ENCODE measurements around the gene ZBTB21. TPM values are rescaled to one million over a fixed set of nuclear protein-coding genes. Genes with fewer than 3 reads are reported as not detected.

Gene ZBTB21
- total and polyA plus RNA-seq, 2 experiments from 2014 or later = 10.0 to 11.0 TPM

GRCh38 chr21:42026082-42026435 is 15.9 kb upstream of the ZBTB21 start:
- Mint-ChIP-seq H3K36me3 (ENCODE audit: low read depth) (no peaks in the 10 kb centered on the region), H3K4me3 (no peak overlapping the region), H3K4me1 (peaks cover 13% of the 10 kb centered on the region), H3K27me3 (ENCODE audit: insufficient read depth, low read depth, poor library complexity) (peaks cover 18% of the 10 kb centered on the region), H3K27ac (no peak overlapping the region), H3K9me3 (no peaks in the 10 kb centered on the region)
- H3K9me2 ChIP-seq (ENCODE audit: insufficient read depth) = no peaks in the 10 kb centered on the region
- H3K4me1 ChIP-seq (ENCODE audit: insufficient read depth) = peaks cover 8% of the 10 kb centered on the region; the same call in 1 of the 2 replicates
- DNase-seq (ENCODE audit: low spot score) = no peak
- H3K4me2 ChIP-seq = no peak overlapping the region
- H3K27me3 ChIP-seq (ENCODE audit: insufficient read depth) = no peaks in the 10 kb centered on the region
- no peaks in the 10 kb centered on the region for H4K20me1 ChIP-seq (replicated peaks; ENCODE audit: insufficient read depth)
- no peaks in the 10 kb centered on the region for H3K79me2 ChIP-seq (replicated peaks; ENCODE audit: insufficient read depth)
- no peak for ATAC-seq
- no peaks in the 10 kb centered on the region for H3F3A ChIP-seq (replicated peaks; ENCODE audit: low read depth)
- TF ChIP-seq, protein P1, sequence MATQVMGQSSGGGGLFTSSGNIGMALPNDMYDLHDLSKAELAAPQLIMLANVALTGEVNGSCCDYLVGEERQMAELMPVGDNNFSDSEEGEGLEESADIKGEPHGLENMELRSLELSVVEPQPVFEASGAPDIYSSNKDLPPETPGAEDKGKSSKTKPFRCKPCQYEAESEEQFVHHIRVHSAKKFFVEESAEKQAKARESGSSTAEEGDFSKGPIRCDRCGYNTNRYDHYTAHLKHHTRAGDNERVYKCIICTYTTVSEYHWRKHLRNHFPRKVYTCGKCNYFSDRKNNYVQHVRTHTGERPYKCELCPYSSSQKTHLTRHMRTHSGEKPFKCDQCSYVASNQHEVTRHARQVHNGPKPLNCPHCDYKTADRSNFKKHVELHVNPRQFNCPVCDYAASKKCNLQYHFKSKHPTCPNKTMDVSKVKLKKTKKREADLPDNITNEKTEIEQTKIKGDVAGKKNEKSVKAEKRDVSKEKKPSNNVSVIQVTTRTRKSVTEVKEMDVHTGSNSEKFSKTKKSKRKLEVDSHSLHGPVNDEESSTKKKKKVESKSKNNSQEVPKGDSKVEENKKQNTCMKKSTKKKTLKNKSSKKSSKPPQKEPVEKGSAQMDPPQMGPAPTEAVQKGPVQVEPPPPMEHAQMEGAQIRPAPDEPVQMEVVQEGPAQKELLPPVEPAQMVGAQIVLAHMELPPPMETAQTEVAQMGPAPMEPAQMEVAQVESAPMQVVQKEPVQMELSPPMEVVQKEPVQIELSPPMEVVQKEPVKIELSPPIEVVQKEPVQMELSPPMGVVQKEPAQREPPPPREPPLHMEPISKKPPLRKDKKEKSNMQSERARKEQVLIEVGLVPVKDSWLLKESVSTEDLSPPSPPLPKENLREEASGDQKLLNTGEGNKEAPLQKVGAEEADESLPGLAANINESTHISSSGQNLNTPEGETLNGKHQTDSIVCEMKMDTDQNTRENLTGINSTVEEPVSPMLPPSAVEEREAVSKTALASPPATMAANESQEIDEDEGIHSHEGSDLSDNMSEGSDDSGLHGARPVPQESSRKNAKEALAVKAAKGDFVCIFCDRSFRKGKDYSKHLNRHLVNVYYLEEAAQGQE (IDR thresholded peaks at IDR 0.05; ENCODE audit: unreplicated experiment) = no peak
- no peak for TF ChIP-seq POLR2AphosphoS5 (IDR thresholded peaks at IDR 0.05; ENCODE audit: low read depth)
- no peak for TF ChIP-seq CREB1 (CRISPR knock-in tag; IDR thresholded peaks at IDR 0.05; ENCODE audit: low read depth)
- no peak overlapping the region for H3K27ac ChIP-seq (ENCODE audit: low read depth)
- no peak overlapping the region for H3K4me3 ChIP-seq
- H2AFZ ChIP-seq = no peak overlapping the region
- H3K36me3 ChIP-seq (ENCODE audit: insufficient read depth) = no peaks in the 10 kb centered on the region

GRCh38 chr21:42025376-42026081 is 15.4 kb upstream of the ZBTB21 start:
- Mint-ChIP-seq H3K9me3 (no peaks in the 10 kb centered on the region), H3K4me3 (no peak overlapping the region), H3K4me1 (peaks cover 13% of the 10 kb centered on the region), H3K36me3 (ENCODE audit: low read depth) (no peaks in the 10 kb centered on the region), H3K27me3 (ENCODE audit: insufficient read depth, low read depth, poor library complexity) (peaks cover 18% of the 10 kb centered on the region), H3K27ac (no peak overlapping the region)
- no peaks in the 10 kb centered on the region for H3K36me3 ChIP-seq (ENCODE audit: insufficient read depth)
- H4K20me1 ChIP-seq (replicated peaks; ENCODE audit: insufficient read depth) = no peaks in the 10 kb centered on the region
- no peak for DNase-seq (ENCODE audit: low spot score)
- H3K79me2 ChIP-seq (replicated peaks; ENCODE audit: insufficient read depth) = no peaks in the 10 kb centered on the region
- H3K4me3 ChIP-seq = no peak overlapping the region
- no peaks in the 10 kb centered on the region for H3F3A ChIP-seq (replicated peaks; ENCODE audit: low read depth)
- no peak for ATAC-seq
- H3K27me3 ChIP-seq (ENCODE audit: insufficient read depth) = no peaks in the 10 kb centered on the region
- H3K27ac ChIP-seq (ENCODE audit: low read depth) = no peak overlapping the region
- no peak overlapping the region for H2AFZ ChIP-seq
- H3K4me2 ChIP-seq = no peak overlapping the region
- H3K4me1 ChIP-seq (ENCODE audit: insufficient read depth) = peaks cover 8% of the 10 kb centered on the region; the same call in 1 of the 2 replicates
- H3K9me2 ChIP-seq (ENCODE audit: insufficient read depth) = no peaks in the 10 kb centered on the region
- TF ChIP-seq EZH2 (IDR thresholded peaks at IDR 0.05; ENCODE audit: low read depth, unreplicated experiment) (no peak), NANOG (IDR thresholded peaks at IDR 0.05; ENCODE audit: borderline replicate concordance) (no peak), ZNF331 (CRISPR knock-in tag; IDR thresholded peaks at IDR 0.05; ENCODE audit: low read depth) (no peak), ETS1 (IDR thresholded peaks at IDR 0.05) (no peak), CREB1 (CRISPR knock-in tag; IDR thresholded peaks at IDR 0.05; ENCODE audit: low read depth) (no peak), ZNF114 (CRISPR knock-in tag; IDR thresholded peaks at IDR 0.05) (no peak)
- TF ChIP-seq, protein P1 (IDR thresholded peaks at IDR 0.05; ENCODE audit: unreplicated experiment) = no peak
